ENCODE results near the gene FRMD7.

DNA sequence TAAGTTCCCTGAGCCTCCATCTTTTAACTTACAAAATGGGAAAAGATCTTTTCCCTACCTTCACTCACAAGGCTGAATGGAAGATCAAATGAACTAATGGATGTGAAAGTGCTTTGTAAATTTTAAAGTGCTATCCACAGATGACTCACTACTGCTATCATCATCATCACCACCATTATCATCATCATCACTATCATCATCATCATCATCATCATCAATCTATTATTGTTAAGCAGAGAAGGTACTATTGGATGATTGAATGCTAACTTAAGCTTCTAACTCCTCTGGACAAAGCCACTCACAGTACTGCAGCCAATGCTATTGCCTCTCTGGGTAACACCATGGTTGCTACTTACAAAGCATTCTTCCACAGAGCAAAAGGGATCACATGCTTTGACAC lies 1.9 kb downstream of the FRMD7 start:
- TF ChIP-seq, protein P1, sequence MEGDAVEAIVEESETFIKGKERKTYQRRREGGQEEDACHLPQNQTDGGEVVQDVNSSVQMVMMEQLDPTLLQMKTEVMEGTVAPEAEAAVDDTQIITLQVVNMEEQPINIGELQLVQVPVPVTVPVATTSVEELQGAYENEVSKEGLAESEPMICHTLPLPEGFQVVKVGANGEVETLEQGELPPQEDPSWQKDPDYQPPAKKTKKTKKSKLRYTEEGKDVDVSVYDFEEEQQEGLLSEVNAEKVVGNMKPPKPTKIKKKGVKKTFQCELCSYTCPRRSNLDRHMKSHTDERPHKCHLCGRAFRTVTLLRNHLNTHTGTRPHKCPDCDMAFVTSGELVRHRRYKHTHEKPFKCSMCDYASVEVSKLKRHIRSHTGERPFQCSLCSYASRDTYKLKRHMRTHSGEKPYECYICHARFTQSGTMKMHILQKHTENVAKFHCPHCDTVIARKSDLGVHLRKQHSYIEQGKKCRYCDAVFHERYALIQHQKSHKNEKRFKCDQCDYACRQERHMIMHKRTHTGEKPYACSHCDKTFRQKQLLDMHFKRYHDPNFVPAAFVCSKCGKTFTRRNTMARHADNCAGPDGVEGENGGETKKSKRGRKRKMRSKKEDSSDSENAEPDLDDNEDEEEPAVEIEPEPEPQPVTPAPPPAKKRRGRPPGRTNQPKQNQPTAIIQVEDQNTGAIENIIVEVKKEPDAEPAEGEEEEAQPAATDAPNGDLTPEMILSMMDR (IDR thresholded peaks at IDR 0.05), result no peak
- TF ChIP-seq POLR2AphosphoS5 (IDR thresholded peaks at IDR 0.05) (no peak), EP300 (IDR thresholded peaks at IDR 0.05) (no peak)

Measured in stomach (tissue), 4 donors.